Measurements from ENCODE around the gene ABCC4. TPM values are rescaled to one million over a fixed set of nuclear protein-coding genes. Genes with fewer than 3 reads are reported as not detected.

The ABCC4 gene
- polyA plus RNA-seq, 1 experiment, result 140 TPM

DNA sequence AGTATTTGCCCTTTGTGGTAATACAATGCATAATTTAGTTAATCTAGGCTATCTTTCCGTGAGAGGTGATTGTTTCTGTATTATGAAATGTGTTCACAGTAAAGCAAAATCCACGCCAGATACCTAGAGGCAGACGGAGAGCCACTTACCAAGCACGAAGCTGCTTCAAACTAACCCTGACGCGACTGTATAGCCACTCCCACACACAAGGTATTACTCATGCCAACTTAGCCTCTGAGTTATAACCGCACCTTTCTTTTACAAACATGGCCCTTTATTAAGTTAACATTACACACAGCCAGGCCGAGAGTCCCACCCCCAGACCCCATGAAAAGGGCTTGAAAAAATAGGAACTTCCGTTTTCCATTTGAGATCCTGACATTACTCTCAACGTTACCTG is 185.7 kb downstream of the ABCC4 start:
- ChIA-PET POLR2A (no interaction called here), CTCF (no interaction called here)

DNA sequence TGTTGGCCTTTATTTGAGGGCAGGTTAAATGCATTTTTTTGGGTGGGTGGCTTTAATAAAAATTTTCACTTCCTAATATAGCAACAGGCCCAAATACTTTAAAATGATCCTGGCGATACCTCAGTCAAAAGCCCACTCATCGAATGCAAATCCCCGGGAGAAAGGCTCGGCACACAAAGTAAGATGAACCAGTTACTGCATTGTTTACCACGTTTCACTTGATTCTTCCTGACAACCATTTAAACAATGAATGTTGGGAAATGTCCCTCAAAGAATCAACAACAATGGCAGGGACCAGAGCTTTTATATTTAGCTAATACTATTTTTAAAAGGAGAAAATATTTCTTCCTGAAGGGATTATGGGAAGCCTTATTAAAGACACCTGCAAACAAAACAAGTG is 187.7 kb downstream of the ABCC4 start:
- CTCF ChIA-PET, result interaction anchor here (2.0 kb wide), 1 partner anchor 78 kb away, joined by 5 read pairs; no protein-coding TSS in a partner anchor

More for the DNA sequence above, 185.7 kb downstream of the ABCC4 start:
- no peaks in the 10 kb centered on the region for H3K9me3 ChIP-seq (ENCODE audit: control insufficient read depth, insufficient read depth, low read length)
- H3K27ac ChIP-seq (ENCODE audit: low read depth, low read length), result no peak overlapping the region
- no peaks in the 10 kb centered on the region for H3K27me3 ChIP-seq (ENCODE audit: control insufficient read depth, insufficient read depth, low read length)
- H3K4me3 ChIP-seq (ENCODE audit: low read depth, low read length), result no peak overlapping the region
- DNase-seq (ENCODE audit: low read depth, low spot score), result no peak
- TF ChIP-seq, protein P1, sequence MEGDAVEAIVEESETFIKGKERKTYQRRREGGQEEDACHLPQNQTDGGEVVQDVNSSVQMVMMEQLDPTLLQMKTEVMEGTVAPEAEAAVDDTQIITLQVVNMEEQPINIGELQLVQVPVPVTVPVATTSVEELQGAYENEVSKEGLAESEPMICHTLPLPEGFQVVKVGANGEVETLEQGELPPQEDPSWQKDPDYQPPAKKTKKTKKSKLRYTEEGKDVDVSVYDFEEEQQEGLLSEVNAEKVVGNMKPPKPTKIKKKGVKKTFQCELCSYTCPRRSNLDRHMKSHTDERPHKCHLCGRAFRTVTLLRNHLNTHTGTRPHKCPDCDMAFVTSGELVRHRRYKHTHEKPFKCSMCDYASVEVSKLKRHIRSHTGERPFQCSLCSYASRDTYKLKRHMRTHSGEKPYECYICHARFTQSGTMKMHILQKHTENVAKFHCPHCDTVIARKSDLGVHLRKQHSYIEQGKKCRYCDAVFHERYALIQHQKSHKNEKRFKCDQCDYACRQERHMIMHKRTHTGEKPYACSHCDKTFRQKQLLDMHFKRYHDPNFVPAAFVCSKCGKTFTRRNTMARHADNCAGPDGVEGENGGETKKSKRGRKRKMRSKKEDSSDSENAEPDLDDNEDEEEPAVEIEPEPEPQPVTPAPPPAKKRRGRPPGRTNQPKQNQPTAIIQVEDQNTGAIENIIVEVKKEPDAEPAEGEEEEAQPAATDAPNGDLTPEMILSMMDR (IDR thresholded peaks at IDR 0.05; ENCODE audit: low read depth, low read length), result no peak

DNA sequence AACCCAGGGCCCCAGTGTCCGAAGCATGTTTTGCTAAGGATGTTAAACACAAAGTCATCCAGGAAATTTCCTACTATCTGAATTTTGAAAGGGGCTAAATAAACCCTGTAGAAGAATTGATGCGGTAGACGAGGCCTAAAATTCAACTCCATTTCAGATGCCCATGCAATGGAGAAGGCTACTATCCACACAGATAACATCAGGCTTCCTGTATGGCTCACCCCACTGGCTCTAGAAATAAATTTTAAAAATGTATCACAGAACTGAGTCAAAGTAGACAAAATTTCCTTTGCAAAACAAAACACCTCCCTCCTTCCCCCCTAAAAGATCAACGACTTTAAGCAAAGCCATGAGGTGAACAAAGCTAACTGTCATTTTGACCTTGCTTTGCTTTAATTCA is 188.4 kb downstream of the ABCC4 start:
- DNase-seq (ENCODE audit: low read depth, low spot score), result no peak
- TF ChIP-seq, protein P1 (IDR thresholded peaks at IDR 0.05; ENCODE audit: low read depth, low read length), result no peak
- Histone ChIP-seq H3K9me3 (ENCODE audit: control insufficient read depth, insufficient read depth, low read length) (no peaks in the 10 kb centered on the region), H3K27me3 (ENCODE audit: control insufficient read depth, insufficient read depth, low read length) (no peaks in the 10 kb centered on the region), H3K4me3 (ENCODE audit: low read depth, low read length) (no peak overlapping the region), H3K27ac (ENCODE audit: low read depth, low read length) (no peak overlapping the region)
- POLR2A ChIA-PET, result no interaction called here
- CTCF ChIA-PET, result interaction anchor here (1.0 to 2.0 kb wide), 2 partner anchors 79 to 453 kb away, joined by 3 to 5 read pairs; no protein-coding TSS in a partner anchor

More for the DNA sequence above, 187.7 kb downstream of the ABCC4 start:
- Histone ChIP-seq H3K4me3 (ENCODE audit: low read depth, low read length) (no peak overlapping the region), H3K9me3 (ENCODE audit: control insufficient read depth, insufficient read depth, low read length) (no peaks in the 10 kb centered on the region), H3K27me3 (ENCODE audit: control insufficient read depth, insufficient read depth, low read length) (no peaks in the 10 kb centered on the region), H3K27ac (ENCODE audit: low read depth, low read length) (no peak overlapping the region)
- no peak for DNase-seq (ENCODE audit: low read depth, low spot score)
- TF ChIP-seq, protein P1 (IDR thresholded peaks at IDR 0.05; ENCODE audit: low read depth, low read length), result no peak
- POLR2A ChIA-PET, result no interaction called here

DNA sequence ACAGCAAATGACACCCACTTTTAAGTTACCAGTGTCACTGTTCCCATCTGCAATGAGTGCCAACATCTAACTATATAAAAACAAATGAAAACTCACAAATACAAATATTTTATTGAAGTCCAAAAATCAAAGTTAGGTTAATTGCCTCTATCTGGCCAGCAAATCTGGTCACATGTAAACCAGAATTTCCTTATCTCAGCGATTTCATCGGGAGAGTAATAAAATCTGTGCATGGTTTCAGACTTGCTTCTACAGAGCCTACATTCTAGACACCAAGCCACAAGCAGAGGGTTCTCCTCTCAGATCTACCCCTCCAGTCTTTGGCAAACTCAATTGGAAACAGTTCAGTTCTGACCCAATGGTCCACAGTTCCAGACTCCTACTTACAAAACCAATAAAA is 189.6 kb downstream of the ABCC4 start:
- no peak overlapping the region for H3K4me3 ChIP-seq (ENCODE audit: low read depth, low read length)
- H3K27ac ChIP-seq (ENCODE audit: low read depth, low read length), result no peak overlapping the region
- ChIA-PET CTCF (interaction anchor here (1.0 kb wide), 1 partner anchor 451 kb away, joined by 3 read pairs; no protein-coding TSS in a partner anchor), POLR2A (no interaction called here)
- TF ChIP-seq, protein P1 (IDR thresholded peaks at IDR 0.05; ENCODE audit: low read depth, low read length), result no peak
- H3K27me3 ChIP-seq (ENCODE audit: control insufficient read depth, insufficient read depth, low read length), result no peaks in the 10 kb centered on the region
- H3K9me3 ChIP-seq (ENCODE audit: control insufficient read depth, insufficient read depth, low read length), result no peaks in the 10 kb centered on the region
- DNase-seq (ENCODE audit: low read depth, low spot score), result no peak

DNA sequence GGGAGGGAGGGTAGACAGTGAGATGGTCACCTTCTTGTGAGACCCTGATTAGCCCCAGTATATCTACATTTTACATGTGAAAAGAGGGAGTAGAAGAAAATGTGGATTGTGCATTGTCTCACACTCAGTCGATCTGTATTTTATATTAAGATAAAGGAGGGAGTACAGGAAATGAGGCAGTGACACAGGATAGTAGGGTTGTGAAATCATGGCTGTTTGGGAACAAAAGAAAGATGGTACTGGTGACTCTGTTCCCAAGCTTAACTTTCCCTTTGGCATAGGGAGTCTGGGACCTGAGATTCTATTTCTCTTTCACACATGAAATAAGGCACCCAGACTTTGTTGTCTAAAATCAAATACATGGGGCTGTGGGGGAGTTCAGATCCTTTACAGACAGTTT is 194.7 kb downstream of the ABCC4 start:
- H3K27me3 ChIP-seq (ENCODE audit: control insufficient read depth, insufficient read depth, low read length), result no peaks in the 10 kb centered on the region
- H3K4me3 ChIP-seq (ENCODE audit: low read depth, low read length), result no peak overlapping the region
- ChIA-PET CTCF (no interaction called here), POLR2A (no interaction called here)
- H3K9me3 ChIP-seq (ENCODE audit: control insufficient read depth, insufficient read depth, low read length), result no peaks in the 10 kb centered on the region
- H3K27ac ChIP-seq (ENCODE audit: low read depth, low read length), result no peak overlapping the region
- DNase-seq (ENCODE audit: low read depth, low spot score), result no peak
- TF ChIP-seq, protein P1 (IDR thresholded peaks at IDR 0.05; ENCODE audit: low read depth, low read length), result no peak

Measured in AG04450 (cell line).